NB4 (cell line): ENCODE results near the gene ZDHHC9.

ENCODE experiments used
- POLR2A ChIP-seq: IDR thresholded peaks from 2 replicates; pipeline ENCODE4 v1.6.1; 2011; ENCODE audit warnings: mild to moderate bottlenecking; ENCODE audit not compliant: insufficient read length; ENCODE audit errors: extremely low read depth
- TF ChIP-seq, protein P1 (sequence below): IDR thresholded peaks from one replicate; pipeline ENCODE4 v1.5.1; 2012; ENCODE audit warnings: low read depth, low read length

DNA sequence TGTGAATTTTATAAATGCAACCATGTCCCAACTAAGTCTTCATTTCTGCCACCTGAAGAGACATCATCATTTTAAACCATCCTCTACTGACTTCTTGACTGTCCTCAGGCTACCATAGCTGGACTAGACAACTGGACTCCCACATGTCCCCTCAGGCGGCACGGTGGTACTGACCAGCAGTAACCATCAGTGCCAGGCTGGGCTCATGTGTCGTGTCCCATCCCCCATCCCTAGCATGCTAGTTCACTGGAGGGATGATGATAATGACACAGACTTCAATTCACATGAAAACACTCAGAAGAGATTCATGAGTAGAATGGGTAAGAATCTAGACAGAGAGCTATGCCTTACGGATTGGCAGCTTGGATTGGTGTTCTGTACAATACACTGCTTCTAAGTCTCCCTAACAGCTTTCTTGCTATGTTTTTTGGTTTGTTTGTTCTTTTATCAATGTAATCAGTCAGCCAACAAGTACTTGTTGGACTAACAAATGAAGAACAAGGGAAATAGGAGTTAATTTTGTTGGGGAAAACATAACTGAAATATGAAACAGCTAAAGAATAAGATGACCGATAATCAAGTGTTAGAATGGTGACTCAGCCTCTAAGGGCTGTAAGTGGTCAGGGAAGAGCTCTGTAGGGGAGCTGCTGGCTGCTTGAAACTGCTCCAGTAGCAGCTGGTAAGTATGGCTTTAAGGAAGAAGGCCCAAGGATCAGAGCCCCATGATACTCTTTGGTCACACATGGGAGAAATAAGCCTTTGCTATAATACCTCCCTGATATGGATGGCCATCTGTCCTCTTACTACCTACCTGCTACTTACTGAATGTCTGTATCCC lies 10.3 kb downstream of the ZDHHC9 start:
- TF ChIP-seq POLR2A = no peak
- TF ChIP-seq, protein P1, sequence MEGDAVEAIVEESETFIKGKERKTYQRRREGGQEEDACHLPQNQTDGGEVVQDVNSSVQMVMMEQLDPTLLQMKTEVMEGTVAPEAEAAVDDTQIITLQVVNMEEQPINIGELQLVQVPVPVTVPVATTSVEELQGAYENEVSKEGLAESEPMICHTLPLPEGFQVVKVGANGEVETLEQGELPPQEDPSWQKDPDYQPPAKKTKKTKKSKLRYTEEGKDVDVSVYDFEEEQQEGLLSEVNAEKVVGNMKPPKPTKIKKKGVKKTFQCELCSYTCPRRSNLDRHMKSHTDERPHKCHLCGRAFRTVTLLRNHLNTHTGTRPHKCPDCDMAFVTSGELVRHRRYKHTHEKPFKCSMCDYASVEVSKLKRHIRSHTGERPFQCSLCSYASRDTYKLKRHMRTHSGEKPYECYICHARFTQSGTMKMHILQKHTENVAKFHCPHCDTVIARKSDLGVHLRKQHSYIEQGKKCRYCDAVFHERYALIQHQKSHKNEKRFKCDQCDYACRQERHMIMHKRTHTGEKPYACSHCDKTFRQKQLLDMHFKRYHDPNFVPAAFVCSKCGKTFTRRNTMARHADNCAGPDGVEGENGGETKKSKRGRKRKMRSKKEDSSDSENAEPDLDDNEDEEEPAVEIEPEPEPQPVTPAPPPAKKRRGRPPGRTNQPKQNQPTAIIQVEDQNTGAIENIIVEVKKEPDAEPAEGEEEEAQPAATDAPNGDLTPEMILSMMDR = no peak
